Peyer's patch (tissue), 4 donors: Measurements from ENCODE around the gene HOXA6.

ENCODE experiments used
- CTCF ChIP-seq, 6 experiments: fragments of 450-650 bp in 4 of 6; fragments of 200-600 bp in 2 of 6; sonication (generic) in 1 of 6; IDR thresholded peaks; one replicate each; pipeline ENCODE4 v1.5.1; 2017 to 2019; ENCODE audit warnings: antibody characterized with exemption in 6 of 6, mild to moderate bottlenecking in 3 of 6, moderate library complexity in 1 of 6
- POLR2A ChIP-seq, 2 donors: fragments of 450-650 bp; IDR thresholded peaks; one replicate each; pipeline ENCODE4 v1.5.1; 2017; ENCODE audit warnings: antibody characterized with exemption in 2 of 2, mild to moderate bottlenecking in 2 of 2, moderate library complexity in 2 of 2

DNA sequence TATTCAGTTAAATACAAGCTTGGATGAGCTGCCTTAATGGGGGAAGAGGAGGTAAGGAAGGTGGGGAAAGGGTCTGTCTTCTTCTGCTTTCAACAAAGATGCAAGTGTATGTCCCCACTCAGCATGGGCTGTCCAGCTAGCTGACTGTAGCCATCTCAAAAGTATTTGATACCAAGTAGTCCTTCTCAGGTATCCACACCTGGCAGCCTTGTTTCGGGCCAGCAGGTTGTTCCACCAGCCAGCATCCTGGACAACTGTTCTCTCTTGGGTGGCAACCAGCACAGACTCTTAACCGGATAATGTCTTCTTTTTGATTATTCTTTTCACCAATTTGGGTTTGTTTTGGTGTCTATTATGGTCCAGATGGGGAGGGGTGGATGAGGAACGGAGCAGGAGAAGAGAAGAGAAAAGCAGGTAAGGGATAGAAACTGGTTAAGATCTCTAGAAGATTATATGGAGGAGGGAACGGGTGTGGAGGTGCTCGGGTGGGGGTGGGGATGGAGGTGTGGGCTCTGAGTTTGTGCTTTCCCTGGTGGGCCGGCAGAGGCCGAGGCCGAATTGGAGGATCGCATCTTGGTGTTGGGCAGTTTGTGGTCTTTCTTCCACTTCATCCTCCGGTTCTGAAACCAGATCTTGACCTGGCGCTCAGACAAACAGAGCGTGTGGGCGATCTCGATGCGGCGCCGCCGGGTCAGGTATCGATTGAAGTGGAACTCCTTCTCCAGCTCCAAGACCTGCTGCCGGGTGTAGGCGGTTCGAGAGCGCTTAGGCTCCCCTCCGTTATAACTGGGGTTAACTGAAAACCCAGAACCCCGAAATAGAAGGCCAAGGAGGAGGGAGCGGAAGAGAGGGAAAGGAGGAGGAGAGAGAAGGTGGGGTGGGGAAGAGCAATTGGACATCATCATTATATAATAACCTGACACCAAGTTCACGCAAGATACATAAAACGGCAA lies 18.5 kb downstream of the HOXA6 start:
- TF ChIP-seq CTCF (IDR thresholded peaks at IDR 0.05) = no peak
- TF ChIP-seq POLR2A (IDR thresholded peaks at IDR 0.05) = no peak
